NCI-H82 treated with DMSO at 0.1 percent for 48 hours (cell line): Measurements from ENCODE around the gene MRPL20.

Source experiments
- DNase-seq: peaks from one replicate; lab custom pipeline; 2025; ENCODE audit not compliant: unreplicated experiment; lab: John Stamatoyannopoulos, UW

The MRPL20 gene

DNA sequence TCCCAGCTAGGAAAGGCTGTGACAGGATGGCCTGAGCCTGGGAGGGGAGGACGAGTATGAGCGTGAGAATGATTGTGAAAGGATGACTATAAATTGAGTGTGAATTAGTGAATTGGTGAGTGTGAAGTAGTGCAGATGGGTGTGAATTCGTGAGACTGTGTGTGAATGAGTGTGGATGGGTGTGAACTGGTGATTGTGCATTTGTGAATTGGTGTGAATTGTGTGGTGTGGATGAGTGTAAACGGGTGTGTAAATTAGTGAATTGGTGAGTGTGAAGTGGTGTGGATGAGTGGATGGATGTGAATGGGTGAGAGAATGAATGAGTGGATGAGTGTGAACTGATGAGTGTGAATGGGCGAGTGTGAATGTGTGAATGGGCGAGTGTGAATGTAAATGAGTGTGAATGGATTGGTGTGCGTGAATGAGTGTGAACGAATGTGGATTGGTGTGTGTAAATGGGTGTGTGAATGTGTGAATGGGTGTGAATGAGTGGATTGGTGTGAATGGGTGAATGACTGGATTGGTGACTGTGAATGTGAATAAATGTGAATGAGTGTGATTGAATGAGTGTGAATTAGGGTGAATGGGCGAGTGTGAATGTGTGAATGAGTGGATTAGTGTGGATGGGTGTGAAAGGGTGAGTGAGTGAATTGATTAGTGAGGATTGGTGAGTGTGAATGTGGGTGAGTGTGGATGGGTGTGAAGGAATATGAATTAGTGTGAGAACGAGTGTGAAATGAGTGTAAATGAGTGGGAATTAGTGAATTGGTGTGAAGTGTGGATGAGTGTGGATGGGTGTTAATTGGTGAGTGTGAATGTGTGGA is 41.0 kb downstream of the MRPL20 start:
- no peak for DNase-seq

DNA sequence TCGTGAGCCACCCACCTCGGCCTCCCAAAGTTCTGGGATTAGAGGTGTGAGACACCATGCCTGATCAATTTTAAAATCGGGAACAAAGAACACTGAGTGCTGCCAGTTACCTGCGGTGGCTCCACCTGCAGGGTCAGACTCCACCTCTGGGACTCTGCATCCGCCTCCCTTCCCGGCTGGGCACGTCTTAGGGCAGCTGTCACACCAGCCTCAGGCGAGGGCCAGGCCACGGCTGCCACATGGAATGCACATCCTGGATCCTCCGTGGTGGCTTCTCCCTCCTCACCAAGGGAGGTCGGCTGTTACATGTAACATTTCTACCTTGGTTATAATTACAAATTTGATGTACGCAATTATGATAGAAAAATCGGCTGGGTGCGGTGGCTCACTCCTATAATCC is 42.8 kb downstream of the MRPL20 start:
- DNase-seq: no peak

DNA sequence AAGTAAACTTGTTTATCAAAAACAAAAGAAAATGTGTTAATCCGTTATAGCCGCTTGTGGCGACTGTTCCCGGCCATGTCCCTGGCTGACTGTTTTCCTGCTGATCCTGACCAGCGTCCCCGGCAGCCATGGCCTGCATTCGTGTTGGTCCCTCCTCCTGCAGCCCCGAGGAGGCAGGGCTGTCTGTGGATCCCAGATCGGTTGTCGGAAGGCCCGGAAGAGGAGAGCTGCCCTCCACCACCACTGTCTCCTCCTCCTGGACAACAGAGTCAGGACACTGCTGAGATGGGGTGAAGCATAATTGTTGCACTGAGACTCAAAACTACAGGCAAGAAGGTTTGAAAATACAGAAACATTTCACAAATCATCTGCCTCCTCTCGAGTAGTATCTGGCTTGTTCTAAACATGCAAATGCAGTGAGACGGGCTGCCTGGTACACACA is 45.1 kb downstream of the MRPL20 start:
- no peak for DNase-seq

DNA sequence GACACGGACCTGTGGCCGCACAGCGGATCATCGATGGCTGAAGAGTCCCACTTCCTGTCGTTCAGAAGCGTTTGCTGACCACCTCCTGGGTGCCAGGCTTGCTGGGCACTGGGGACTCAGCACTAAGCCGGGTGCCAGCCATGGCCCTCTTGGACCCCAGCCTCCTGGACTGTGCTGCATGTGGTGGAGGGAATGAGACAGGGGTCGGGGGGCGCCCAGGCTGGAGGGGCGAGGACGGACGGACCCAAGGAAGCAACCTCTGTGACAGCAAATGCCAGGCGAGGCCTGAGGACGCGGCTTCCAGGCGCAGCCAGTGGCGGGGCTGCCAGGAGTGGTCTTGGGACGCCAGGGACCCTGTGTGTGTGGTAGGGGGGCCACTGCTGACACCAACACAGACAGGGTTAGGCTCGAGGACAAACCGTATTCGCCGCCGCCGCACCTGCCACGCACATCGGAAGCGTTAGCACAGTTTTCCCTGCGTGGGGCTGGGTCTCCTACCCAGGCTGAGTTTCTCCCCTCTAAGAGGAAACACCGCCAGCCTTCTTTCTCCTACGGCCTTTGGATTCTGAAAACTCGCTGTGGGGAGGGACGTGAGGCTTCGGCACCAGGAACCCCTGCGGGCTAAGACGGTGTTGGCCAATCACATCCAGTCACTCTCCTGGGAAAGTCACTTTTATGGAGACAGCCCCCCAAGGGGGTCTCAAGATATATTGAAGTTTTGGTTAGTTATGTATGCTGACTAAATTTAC is 45.7 kb downstream of the MRPL20 start:
- no peak for DNase-seq

DNA sequence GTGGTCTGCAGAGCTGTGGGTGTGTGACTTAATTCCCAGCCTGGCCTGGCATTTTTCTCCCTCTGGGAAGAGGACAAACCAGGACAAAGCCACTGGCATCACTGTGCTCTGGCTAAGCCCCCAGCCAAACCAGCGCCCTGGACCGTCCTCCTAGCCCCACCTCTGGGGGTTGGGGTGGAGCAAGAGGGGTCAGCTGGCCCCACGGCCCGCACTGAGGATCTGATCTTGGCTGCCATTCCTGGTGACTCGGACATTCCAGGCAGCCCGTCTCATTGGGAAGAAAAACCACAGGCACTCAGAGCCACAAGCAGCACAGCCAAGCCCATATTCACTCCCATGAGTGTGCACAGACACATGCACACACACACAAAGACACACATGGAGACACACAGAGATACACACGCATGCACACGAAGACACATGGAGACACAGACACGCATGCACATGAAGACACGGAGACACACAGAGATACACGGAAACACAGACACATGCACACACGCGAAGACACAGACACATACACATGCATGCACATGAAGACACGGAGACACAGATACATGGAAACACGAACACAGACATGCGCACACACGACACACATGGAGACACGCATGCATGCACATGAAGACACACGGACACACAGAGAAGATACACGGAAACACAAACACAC is 46.5 kb downstream of the MRPL20 start:
- DNase-seq: no peak

DNA sequence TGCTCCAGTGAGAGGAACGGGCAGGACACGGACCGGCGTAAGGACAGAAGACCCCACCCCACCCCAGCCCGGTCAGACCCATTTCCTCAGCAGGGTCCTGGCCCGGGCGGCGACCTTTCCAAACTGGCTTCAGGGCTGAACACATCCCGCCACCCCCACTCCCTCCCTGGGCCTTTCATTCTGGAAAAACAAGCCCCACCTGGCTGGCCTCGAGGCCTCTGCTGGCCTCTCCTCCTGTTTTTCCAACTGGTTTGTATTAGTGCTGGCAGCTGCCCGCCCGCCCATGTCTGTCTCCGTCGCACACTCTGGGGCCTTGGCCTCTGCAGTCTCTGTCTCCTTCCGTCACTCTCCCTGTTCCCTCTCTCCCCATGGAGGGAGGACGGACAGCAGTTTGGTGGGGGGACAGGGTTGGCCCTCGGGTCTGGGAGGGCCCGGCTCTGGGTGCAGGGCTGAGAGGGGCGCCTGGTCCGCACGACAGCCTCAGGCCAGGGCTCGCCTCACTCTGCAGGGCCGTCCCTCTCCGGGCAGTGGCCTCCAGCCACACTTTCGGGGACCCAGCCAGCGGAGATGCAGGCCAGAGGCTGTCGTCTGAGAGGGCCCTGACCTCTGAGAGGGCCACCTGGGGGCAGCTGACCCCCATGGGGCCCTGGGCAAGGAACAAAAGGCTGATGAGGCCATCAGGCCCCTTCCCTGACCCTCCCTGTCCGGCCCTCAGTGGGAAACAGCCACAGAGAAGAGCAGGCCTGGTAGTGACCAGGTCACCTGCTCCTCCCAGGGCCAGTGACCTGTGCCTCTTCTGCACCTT is 47.2 kb downstream of the MRPL20 start:
- DNase-seq: no peak

DNA sequence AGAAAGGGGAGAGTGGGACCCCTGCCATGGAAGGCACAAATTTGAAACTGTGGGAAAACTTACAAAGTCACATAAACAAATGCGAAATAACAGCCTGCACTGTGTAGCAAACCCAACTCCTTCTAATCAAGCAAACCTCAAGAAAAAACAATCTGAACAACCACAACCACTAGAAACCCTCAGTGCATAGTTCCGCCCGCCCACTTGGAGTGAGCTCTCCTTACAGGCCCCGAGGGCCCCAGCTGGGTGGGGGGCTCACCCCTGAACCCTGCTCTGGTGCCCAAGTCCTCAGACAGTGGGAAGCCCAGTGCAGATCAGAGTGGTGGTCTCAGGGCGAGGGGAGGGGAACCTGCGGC is 47.8 kb downstream of the MRPL20 start:
- no peak for DNase-seq

DNA sequence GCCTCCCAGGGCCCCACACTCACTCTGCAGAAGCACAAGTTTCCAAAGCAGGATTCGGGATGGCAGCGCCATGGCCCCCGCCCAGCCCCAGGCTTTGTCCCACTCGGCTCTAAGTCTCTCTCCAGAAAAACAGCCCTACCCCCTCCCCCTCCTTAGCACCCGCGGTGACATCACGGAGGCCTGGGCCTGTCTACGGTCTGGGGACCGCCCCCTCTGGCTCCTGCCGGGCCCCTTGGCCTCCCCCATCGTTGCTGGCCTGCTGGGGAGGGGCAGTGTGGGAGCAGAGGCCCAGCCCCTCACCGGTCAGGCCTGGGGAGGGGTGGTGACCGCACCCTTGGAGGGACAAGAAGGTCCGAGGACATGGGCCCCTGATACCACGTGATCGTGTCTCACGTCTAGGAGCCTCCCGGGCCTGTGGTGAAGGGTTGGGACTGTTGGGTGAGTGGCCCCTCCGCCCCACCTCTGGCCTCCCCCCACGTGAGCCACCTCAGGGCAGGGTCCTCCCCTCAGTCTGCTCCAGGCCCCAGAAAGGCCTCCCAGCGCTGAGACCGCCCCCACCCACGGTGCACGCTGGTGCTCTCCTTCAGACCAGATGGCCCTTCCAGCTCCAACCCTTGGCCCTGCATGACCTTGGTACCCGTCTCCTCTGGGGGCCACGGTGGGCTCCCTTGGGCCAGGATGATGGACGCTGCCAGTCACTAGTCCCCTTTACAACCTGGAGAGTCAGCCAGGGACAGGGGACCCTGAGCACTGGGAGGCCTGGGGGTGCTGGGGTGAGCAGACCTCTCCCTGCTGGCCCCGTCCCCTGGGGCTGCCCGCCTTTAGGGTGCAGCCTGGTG is 48.4 kb downstream of the MRPL20 start, which contains the start of gene MXRA8:
TSS of gene MXRA8 (minus strand) at position 123 of the 839 bp plus-strand sequence. CDS start at position 72, 51 bp downstream.
- DNase-seq: peak; percentile 90

DNA sequence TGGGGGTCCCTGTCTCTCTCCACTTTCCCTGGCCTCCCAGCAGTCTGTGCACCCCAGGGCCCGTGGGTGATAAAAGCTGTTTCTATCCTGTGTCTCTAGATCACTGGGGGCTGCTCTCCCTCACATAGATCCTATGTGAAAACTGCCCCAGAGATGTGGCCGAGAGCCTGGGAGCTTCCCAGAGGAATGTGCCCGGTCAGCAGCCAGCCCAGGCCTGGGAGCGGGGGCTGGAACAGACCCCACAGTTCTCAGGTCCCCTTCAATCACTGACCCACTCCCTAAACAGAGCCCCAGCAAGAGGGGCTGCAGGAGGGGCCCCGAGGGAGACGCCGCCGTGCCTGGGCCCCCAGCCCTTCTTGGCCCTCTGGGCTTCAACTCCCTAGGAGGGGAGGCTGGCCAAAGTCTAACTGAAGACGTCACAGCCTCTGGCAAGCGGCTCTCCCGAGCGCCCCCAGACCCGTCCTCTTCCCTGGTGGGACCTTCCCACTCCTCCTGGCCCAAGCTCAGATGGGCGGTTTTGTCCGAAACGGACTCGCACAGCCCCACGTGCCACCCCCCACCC is 49.1 kb downstream of the MRPL20 start:
- no peak for DNase-seq

DNA sequence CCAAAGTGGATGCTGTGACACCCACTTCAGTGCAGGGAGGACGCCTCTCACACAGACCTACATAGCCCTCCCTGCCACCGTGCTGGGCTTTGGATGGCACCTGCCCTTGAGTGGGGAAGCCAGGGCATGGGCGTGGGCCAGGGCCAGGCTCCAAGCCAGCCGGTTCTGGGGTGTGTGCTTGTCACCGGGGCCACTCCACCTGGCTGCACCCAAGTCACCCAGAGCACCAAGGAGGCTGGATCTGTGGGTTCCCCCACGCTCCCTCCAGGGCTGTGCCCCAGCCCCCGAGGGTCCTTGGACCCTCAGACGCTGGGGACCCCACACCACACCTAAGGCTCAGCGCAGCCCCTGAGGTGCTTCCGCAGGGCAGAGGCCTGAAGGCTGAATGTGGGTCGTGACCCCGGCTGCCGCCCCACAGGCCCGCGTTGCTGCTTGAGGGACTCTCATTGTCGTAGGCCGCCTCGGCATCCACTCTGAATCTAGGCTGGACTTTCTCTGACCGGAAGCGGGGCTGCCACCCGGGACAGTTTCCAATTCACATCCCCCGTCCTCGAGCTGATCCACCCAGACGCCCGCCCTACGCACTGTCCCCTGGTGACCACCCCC is 50.2 kb downstream of the MRPL20 start:
- no peak for DNase-seq

DNA sequence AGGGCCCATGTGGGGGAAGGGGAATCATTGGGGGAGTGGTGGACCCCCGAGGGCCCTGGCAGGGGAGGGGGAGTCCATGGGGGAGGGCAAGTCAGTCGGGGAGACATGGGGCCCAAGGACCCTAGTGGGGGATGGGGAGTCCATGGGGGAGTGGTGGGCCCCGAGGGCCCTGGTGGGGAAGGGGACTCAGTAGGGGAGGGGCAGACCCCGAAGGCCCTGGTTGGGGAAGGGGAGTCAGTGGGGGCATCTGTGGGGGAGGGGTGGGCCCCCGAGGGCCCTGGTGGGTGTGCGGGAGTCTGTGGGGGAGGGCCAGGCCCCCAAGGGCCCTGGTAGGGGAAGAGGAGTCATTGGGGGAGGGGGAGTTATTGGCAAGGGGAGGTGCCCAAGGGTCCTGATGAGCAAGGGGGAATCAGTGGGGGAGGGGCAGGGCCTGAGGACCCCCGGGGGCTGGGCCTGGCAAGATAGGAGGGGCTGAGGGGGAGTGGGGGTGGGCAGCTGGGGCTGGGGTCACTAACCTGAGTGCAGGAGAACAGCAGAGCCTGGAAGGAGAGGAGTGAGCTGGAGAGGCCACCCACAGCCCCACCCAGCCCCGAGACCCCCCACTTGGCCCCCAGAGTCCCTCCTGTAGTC is 50.8 kb downstream of the MRPL20 start:
- DNase-seq: no peak

DNA sequence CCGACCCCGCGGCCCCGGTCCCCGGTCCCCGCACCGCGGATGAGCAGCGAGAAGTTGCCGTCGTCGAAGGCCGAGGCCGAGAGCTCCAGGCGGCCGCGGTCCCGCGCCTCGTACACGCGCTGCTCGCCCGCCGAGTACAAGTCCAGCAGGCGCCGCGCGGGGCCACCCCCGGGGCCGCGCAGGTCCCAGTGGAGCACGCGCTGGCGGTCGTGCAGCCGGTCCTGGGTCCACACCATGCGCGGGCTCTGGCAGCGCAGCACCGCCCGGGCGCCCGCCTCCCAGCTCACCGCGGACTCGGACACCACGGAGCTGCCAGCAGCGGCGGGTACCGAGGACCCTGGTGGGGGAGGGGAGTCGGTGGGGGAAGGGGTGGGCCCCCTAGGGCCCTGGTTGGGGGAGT is 51.7 kb downstream of the MRPL20 start:
- DNase-seq: no peak

DNA sequence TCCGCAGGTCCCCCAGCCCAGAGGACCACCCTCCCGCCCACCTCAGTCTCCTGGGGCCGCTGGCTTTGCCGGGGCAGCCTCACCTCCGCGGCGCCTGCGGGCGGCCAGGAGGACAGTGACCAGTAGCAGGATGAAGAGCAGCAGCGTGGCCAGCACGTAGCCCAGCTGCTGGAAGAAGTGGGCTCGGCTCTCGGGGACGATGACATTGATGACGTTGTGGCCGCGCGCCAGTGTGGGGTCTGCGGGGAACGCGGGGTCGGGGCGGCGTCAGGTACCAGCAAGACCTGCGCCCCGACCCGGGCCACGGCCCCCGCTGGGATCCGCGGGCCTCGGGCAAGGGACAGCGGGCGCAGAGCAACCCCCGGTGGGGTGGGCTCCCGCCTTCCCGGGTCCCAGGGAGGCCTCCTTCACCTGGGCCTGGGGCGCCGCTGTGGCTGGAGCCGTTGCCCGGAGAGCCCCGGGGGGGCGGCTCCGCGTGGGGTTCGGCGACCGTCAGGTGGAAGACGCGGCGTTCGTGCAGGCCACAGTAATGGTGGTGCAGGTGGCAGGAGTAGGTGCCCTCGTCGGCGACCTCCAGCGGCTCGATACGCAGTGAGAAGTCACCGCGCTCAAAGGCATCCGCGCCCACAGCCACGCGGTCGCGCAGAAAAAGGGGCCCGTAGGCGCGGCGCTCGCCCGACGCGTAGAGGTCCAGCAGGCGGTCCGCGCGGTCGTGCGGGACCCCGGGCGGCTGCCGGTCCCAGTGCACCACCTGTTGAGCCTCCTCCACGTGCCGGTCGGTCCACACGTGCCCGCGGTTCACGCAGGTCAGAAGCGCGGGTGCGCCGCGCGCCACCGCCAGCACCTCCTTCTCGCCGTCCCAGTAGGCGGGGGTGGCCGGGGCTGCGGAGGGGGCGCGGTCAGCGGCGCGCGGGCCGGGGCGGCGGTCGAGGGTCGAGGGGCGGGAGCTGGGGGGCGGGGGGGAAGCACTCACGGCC is 52.5 kb downstream of the MRPL20 start:
- no peak for DNase-seq

DNA sequence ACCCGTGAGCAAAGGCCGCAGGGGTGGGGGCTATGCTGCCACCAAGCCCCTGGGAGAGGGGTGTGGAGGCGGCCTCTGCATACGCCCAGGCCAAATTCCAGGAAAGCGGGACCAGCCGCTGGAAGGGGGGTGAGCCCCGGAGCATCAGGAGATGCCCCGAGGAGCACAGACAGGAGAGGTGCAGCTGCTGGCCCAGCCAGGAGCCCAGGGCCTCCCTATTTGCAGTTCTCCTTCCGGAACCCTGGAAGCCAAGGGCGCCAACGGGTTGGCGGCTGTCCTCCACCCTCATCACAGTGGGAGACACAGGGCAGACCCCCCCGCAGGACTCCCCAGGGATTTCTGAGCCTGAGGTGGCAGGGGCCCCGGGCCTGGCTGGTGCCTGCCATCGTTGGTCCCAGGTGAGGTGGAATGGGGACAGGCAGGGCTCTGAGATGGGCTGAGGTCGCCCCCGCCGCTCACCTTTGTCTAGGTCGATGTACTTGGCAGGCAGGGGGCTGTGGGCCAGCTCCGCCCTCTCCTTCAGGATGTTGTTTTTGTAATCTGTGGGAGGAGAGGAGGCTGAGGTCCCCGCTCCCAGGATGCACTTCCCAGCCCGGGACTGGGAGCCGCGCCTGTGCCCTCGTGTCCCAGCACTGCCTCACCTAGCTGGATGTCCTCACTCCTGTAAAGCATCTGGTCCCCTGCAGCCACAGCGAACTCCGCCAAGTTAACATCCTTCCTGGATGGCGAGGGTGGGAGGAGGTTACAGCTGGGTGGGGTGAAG is 53.5 kb downstream of the MRPL20 start:
- no peak for DNase-seq

DNA sequence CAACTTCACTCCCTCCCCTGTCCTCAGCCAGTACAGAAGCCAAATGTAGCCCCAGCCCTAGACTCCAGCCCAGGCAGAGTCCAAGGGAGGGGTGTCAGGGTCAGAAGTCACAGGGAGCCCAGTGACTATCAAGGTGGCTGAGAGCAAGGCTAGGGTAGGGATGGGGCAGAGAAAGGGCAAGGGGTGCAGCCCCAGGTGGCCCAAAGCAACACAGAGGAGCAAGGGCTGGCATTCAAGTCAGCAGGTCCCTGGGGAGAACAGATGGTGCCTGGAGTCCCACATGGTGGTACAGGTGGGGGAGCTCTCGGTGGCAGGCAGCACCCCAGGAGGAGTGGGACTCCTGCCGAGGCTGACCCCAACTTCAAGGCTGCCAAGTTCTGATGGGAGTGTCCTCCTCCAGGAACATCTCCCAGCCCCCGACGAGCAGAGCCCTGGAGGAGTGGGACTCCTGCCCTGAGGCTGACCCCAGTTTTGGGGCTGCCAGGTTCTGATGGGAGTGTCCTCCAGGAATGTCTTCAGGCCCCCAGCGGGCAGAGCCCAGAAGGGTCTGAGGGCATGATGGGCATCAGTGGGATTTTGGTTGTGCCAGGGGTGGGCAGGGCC is 54.2 kb downstream of the MRPL20 start:
- peak; percentile 26 for DNase-seq
